Measurements from ENCODE around the gene ATP8B1. TPM values are rescaled to one million over a fixed set of nuclear protein-coding genes. Genes with fewer than 3 reads are reported as not detected.

Gene ATP8B1
- total RNA-seq, 1 donor from 2014 or later = 38.7 TPM

- peaks cover 26% of the 10 kb centered on the region for H3K4me1 Mint-ChIP-seq (ENCODE audit: unreplicated experiment)
- DNase-seq (ENCODE audit: extremely low spot score, unreplicated experiment) = no peak
- H3K36me3 Mint-ChIP-seq (ENCODE audit: unreplicated experiment) = peaks cover 31% of the 10 kb centered on the region
- H3K27ac Mint-ChIP-seq (ENCODE audit: unreplicated experiment) = no peak overlapping the region
- TF ChIP-seq CTCF (IDR thresholded peaks at IDR 0.05) = no peak
- H3K9me3 Mint-ChIP-seq (ENCODE audit: unreplicated experiment) = peaks cover 17% of the 10 kb centered on the region
- H3K27me3 Mint-ChIP-seq (ENCODE audit: unreplicated experiment) = no peaks in the 10 kb centered on the region
- no peak overlapping the region for H3K4me3 Mint-ChIP-seq (ENCODE audit: unreplicated experiment)
These were observed 88.0 kb downstream of the ATP8B1 start for GRCh38 chr18:57715073-57715472.

- Mint-ChIP-seq H3K27ac (ENCODE audit: unreplicated experiment) (no peak overlapping the region), H3K9me3 (ENCODE audit: unreplicated experiment) (peaks cover 6% of the 10 kb centered on the region), H3K4me1 (ENCODE audit: unreplicated experiment) (peaks cover 45% of the 10 kb centered on the region), H3K4me3 (ENCODE audit: unreplicated experiment) (no peak overlapping the region), H3K27me3 (ENCODE audit: unreplicated experiment) (no peaks in the 10 kb centered on the region), H3K36me3 (ENCODE audit: unreplicated experiment) (peaks cover 19% of the 10 kb centered on the region)
- no peak for DNase-seq (ENCODE audit: extremely low spot score, unreplicated experiment)
- no peak for TF ChIP-seq CTCF (IDR thresholded peaks at IDR 0.05)
These were observed 92.9 kb downstream of the ATP8B1 start for GRCh38 chr18:57710226-57710625.

- Mint-ChIP-seq H3K36me3 (ENCODE audit: unreplicated experiment) (peaks cover 13% of the 10 kb centered on the region), H3K27ac (ENCODE audit: unreplicated experiment) (no peak overlapping the region), H3K4me3 (ENCODE audit: unreplicated experiment) (no peak overlapping the region), H3K9me3 (ENCODE audit: unreplicated experiment) (no peaks in the 10 kb centered on the region), H3K27me3 (ENCODE audit: unreplicated experiment) (no peaks in the 10 kb centered on the region), H3K4me1 (ENCODE audit: unreplicated experiment) (peaks cover 45% of the 10 kb centered on the region)
- no peak for TF ChIP-seq CTCF (IDR thresholded peaks at IDR 0.05)
- no peak for DNase-seq (ENCODE audit: extremely low spot score, unreplicated experiment)
These were observed 93.8 kb downstream of the ATP8B1 start for GRCh38 chr18:57709335-57709734.

GRCh38 chr18:57708288-57708687 is 94.8 kb downstream of the ATP8B1 start:
- no peaks in the 10 kb centered on the region for H3K9me3 Mint-ChIP-seq (ENCODE audit: unreplicated experiment)
- H3K4me3 Mint-ChIP-seq (ENCODE audit: unreplicated experiment) = no peak overlapping the region
- H3K27ac Mint-ChIP-seq (ENCODE audit: unreplicated experiment) = no peak overlapping the region
- peaks cover 45% of the 10 kb centered on the region for H3K4me1 Mint-ChIP-seq (ENCODE audit: unreplicated experiment)
- peak; percentile 6 for DNase-seq (ENCODE audit: extremely low spot score, unreplicated experiment)
- peaks cover 13% of the 10 kb centered on the region for H3K36me3 Mint-ChIP-seq (ENCODE audit: unreplicated experiment)
- no peaks in the 10 kb centered on the region for H3K27me3 Mint-ChIP-seq (ENCODE audit: unreplicated experiment)
- no peak for TF ChIP-seq CTCF (IDR thresholded peaks at IDR 0.05)

- Mint-ChIP-seq H3K27me3 (ENCODE audit: unreplicated experiment) (no peaks in the 10 kb centered on the region), H3K4me3 (ENCODE audit: unreplicated experiment) (no peak overlapping the region), H3K4me1 (ENCODE audit: unreplicated experiment) (peaks cover 29% of the 10 kb centered on the region), H3K36me3 (ENCODE audit: unreplicated experiment) (peaks cover 21% of the 10 kb centered on the region), H3K9me3 (ENCODE audit: unreplicated experiment) (no peaks in the 10 kb centered on the region), H3K27ac (ENCODE audit: unreplicated experiment) (peak overlapping the region; percentile 36)
- peak; percentile 10 for DNase-seq (ENCODE audit: extremely low spot score, unreplicated experiment)
- TF ChIP-seq CTCF (IDR thresholded peaks at IDR 0.05) = no peak
These were observed 97.1 kb downstream of the ATP8B1 start for GRCh38 chr18:57705832-57706595.

All from osteocyte (in vitro differentiated cells).